CD4-positive, alpha-beta T cell treated with Interferon alpha-2 for 1 hour (primary cell): Measurements from ENCODE around the gene FHIP1B.

Experiments used
- DNase-seq, 2 donors: peaks; one replicate each; pipeline ENCODE4 v3.0.0-alpha.2; 2020 to 2022

Gene FHIP1B

GRCh38 chr11:6238902-6239301 is 4.5 kb upstream of the FHIP1B start, which contains the start of gene CNGA4:
Gene CNGA4 (plus strand): TSS chr11:6239089. CDS start chr11:6239207, 118 bp downstream.
- no peak for DNase-seq

GRCh38 chr11:6237761-6238302 is 3.4 kb upstream of the FHIP1B start:
- DNase-seq, result no peak

- no peak for DNase-seq
These were observed 2.8 kb upstream of the FHIP1B start for GRCh38 chr11:6237266-6237665.

GRCh38 chr11:6233984-6234386 is 451 bp downstream of the FHIP1B start:
- DNase-seq, result no peak

GRCh38 chr11:6232899-6233298 is 1.5 kb downstream of the FHIP1B start:
- DNase-seq, result no peak

- peak in 1 of 2 donors; percentile 39 for DNase-seq
These were observed 4.5 kb downstream of the FHIP1B start for GRCh38 chr11:6229911-6230310.

- peak in 1 of 2 donors; percentile 19 for DNase-seq
These were observed 5.9 kb downstream of the FHIP1B start for GRCh38 chr11:6228520-6228919.

- no peak for DNase-seq
These were observed 8.5 kb downstream of the FHIP1B start for GRCh38 chr11:6225896-6226295.

- no peak for DNase-seq
These were observed 9.4 kb downstream of the FHIP1B start for GRCh38 chr11:6225024-6225423.

GRCh38 chr11:6224421-6224820 is 10.0 kb downstream of the FHIP1B start:
- DNase-seq, result no peak

GRCh38 chr11:6223854-6224253 is 10.6 kb downstream of the FHIP1B start:
- no peak for DNase-seq

GRCh38 chr11:6219359-6219758 is 15.1 kb downstream of the FHIP1B start:
- no peak for DNase-seq

- DNase-seq, result no peak
These were observed 16.7 kb downstream of the FHIP1B start for GRCh38 chr11:6217722-6218121.

- DNase-seq, result no peak
These were observed 17.9 kb downstream of the FHIP1B start for GRCh38 chr11:6216501-6216900.

- no peak for DNase-seq
These were observed 19.9 kb downstream of the FHIP1B start for GRCh38 chr11:6214530-6214929.

- DNase-seq, result no peak
These were observed 24.0 kb downstream of the FHIP1B start for GRCh38 chr11:6210274-6210955.

- DNase-seq, result no peak
These were observed 24.6 kb downstream of the FHIP1B start for GRCh38 chr11:6209801-6210200.

- no peak for DNase-seq
These were observed 27.8 kb downstream of the FHIP1B start for GRCh38 chr11:6206456-6207180.

- DNase-seq, result no peak
These were observed 29.1 kb downstream of the FHIP1B start, which contains the start of gene C11orf42 for GRCh38 chr11:6205366-6205765. Gene C11orf42 (plus strand): TSS chr11:6205557. CDS start chr11:6205616, 59 bp downstream.

GRCh38 chr11:6204706-6205105 is 29.7 kb downstream of the FHIP1B start:
- no peak for DNase-seq

- peak in 1 of 2 donors; percentile 47 for DNase-seq
These were observed 31.1 kb downstream of the FHIP1B start for GRCh38 chr11:6203327-6203726.

GRCh38 chr11:6202041-6202440 is 32.4 kb downstream of the FHIP1B start:
- DNase-seq, result no peak

- DNase-seq, result peak in 1 of 2 donors; percentile 10
These were observed 33.0 kb downstream of the FHIP1B start for GRCh38 chr11:6201481-6201880.

- peak; percentile 52 to 76 for DNase-seq
These were observed 33.5 kb downstream of the FHIP1B start for GRCh38 chr11:6200975-6201374.
